Stimulated activated CD4-positive, alpha-beta T cell treated with anti-CD3 and anti-CD28 coated beads, Interleukin-4, amount 100 ng/mL, for 1 hour (primary cell): ENCODE data around the gene NDUFV2.
"Not testable (repeated sequence)": the region's sequence is repeated elsewhere in the genome, so short reads cannot be mapped to it uniquely, and the experiment has no call there.

Source experiments
- DNase-seq: peaks from one replicate; pipeline ENCODE4 v3.0.0-alpha.2; 2020

NDUFV2 gene

DNA sequence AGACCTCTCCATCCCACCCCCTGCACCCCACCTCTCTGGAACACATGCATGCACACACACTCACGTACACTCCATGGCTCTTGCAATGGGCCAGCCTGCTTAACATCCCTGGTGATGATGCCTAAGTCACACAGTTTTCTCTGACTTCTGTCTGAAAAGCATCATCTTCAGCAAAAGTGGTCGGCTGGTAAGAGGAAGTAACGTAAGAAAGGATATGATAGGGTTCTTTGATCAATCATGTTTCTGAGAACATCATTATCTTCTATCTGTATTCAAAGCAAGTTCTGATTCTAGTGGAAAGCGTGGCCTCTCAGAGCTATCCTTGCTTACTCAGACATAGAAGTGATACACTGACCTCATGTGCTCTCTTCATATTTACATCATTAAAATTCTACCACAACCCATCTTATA is 11.4 kb upstream of the NDUFV2 start:
- DNase-seq: no peak

DNA sequence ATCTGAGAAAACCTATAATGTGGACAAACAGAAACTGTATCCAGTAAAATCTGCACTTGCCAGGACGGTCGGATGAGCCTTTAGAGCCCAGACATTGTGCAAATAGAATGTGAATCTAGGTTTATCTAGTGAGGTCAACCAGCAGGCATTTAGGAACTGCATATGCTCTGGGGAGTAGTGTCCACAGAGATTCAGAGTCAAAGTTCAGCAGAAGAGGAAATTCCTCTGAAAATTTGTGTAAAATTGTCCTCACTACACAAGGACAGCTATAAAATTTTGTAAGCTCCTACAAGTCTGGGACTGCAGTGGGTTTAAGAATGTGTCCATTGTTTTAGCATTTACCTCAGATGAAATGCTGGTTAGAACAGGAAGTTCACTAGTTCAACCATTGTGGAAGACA is 9.8 kb upstream of the NDUFV2 start:
- DNase-seq: no peak

DNA sequence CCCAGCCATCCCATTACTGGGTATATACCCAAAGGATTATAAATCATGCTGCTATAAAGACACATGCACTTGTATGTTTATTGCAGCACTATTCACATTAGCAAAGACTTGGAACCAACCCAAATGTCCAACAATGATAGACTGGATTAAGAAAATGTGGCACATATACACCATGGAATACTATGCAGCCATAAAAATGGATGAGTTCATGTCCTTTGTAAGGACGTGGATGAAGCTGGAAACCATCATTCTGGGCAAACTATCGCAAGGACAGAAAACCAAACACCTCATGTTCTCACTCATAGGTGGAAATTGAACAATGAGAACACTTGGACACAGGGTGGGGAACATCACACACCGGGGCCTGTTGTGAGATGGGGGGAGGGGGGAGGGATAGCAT is 9.4 kb upstream of the NDUFV2 start:
- DNase-seq: not testable (repeated sequence)

DNA sequence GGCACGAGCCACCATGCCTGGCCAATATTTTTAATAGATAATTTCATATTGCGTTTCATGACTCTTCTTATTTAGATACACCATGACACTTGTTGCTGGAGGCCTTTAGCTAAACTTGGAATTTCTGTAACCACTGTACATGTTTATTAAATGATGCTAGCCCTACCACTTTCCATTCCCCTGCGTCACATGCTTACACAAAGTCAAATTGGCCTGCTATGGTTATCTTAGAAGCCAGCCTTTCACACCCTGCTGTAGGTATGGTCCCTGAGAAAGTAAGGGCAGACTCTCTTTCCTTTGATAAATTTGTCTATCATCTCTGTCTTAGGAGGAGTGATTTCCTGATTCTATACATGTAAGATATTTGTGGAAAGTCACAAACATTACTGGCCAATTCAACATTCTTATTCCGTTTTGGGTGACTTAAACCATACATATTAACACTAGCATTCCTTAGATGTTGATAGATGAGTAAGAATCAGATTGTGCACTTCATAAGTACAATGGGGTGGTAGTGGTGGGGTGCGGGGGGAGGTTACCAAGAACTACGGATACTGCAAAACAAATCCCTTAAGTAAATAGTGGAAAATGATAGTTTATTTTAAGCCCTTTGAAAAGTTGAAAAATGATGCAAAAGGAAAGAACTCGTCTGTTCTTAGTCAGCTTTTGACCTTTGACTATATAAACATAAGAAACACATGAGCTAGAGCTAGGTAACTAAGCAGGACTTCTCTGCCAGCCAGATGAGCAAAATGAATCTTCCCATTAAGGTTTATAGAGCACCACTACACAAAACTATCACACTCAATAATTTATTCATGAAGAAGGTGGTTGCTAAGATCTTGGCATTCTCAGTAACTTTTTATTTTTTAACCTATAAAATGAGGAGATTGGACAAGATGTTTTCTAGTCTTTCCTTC is 7.9 kb upstream of the NDUFV2 start:
- peak; percentile 57 for DNase-seq

DNA sequence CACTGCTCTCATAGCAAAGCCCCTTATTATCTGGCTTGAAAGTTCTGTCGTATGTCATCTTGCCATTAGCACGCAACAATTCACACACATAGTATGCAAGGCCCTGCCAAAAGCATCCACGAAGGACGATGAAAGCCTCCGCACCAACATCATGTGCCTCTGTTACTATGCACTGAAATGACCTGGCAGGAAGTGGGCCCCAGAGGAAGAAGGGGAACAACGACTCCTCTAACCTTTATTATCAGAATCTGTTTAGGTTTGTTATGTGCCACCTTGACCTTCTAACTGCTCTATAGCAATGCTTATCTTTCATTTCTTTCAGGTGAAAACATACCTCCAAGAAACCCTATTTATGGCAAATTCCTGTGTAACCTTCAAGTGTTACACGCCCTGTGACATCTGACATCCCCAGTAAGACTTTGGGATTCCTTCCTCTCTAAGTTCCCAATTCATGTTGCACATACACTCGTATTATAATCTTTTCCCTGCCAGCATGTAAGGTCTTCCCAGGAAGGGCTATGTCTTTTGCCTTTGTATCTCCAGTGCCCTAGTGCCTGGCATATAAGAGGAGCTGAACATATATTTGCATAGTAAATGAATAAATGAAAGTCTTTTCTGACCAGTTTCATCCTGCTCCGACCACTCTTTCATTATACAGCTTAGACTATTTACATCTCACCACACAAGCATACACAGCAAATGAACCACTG is 7.0 kb upstream of the NDUFV2 start:
- DNase-seq: peak; percentile 36

GRCh38 chr18:9096007-9096371 is 6.5 kb upstream of the NDUFV2 start:
- no peak for DNase-seq

- no peak for DNase-seq
Observed at GRCh38 chr18:9096685-9097084, 5.8 kb upstream of the NDUFV2 start.

GRCh38 chr18:9097349-9097748 is 5.2 kb upstream of the NDUFV2 start:
- no peak for DNase-seq

- DNase-seq: no peak
Observed at GRCh38 chr18:9100796-9101195, 1.7 kb upstream of the NDUFV2 start.

- no peak for DNase-seq
Observed at GRCh38 chr18:9101730-9102507, 580 bp upstream of the NDUFV2 start.

DNA sequence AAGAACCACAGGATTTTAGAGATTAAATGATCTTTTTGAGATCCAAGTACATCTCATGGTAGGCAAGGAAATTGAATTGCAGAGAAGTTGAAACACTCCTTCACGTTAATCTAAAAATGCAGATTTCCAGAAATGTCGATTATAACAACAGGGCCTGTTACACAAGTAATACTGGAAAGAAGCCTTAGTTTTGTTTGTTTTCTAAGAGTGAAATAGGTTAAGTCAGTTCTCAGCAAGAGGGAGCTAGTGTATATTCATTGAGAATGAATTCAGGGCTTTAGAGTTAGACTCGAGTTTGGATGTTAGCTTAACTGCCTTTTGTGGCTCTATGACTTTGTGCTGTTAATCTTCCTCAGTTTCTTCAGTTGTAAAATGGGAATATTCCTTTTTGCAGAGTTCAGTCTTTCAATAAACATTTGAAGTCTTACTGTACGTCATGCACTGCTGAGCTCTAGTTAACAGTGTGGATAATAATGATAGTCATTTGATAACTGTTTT is 926 bp downstream of the NDUFV2 start:
- no peak for DNase-seq

DNA sequence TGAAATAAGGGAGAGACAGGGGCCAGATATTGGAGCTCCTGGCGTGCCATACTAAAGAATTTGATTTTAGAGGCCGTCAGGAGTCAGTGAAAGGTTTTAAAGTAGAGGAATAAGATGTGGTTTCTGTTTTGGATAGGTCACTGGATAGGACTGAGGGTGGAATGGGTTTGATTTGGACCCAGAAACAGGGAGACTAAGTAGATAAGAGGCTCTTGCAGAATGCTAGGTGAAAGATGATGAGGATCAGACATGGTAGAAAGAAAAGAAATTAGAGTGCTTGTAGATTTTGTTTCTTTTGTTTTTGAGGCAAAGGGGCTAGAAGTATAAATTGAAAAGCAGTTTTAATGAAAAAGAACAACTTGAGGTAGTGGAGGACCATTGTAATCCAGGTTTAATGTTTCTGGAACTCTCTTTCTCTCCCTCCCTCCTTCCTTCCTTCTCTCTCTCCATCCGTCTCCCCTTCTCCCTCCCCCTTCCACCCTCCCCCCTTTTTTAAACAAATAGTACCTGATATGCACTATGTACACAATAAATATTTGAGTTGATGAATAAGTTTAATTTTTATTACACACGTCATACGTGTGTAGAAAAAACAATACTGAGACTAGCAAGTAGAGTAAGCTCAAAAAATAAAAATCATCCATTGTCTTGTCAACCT is 1.9 kb downstream of the NDUFV2 start:
- no peak for DNase-seq

- DNase-seq: no peak
Observed at GRCh38 chr18:9105420-9105819, 2.9 kb downstream of the NDUFV2 start.

GRCh38 chr18:9106094-9106493 is 3.6 kb downstream of the NDUFV2 start:
- DNase-seq: no peak

DNA sequence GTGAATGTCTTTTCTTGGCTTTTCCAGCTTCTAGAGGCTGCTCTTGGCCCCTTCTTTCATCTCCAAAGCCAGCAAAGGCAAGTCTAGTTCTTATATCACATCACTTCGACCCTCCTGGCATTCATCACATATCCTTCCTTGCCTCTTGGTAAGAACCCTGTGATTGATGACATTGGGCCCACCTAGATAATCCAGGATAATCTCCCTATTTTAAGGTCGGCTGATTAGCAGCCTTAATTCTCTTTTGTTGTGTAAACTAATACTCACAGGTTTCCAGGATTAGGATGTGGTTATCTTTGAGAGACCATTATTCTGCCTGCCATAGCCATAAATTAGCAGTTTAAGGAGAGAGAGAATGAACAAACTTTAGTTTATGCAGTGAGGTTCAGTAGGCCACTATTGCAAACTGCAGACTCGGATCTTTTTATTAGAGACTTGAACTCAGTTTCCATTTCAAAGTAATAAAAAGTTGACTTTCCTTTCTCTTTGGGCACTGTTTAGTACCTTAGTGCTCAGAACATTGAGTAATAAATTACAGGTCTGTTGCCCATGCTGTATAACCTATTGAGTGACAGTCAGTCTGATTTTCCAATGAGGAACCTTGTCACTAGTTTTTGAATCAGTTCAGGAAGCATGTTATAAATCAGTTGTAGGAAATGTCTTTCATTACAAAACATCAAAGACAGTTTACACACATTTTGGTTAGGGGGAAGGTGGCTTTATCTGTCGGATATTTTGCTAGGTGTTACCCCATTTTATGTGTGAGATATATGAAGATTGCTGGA is 4.5 kb downstream of the NDUFV2 start:
- DNase-seq: no peak

DNA sequence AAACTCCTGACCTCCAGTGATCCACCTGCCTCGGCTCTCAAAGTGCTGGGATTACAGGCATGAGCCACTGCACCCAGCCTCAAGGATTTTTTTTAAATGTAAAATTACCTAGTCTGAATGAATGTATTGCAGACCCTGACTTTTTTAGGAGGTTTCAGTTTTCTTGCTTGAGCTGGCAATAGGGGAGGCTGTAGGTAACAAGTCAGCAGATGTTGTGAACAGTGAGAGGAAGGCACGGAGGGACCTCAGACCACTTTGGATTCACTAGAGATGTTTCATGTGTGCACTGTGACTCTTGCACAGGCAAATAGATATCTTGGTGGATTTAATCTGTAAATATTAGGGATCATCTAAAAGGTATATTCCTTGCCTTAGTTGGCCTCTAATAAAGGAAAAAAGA is 6.4 kb downstream of the NDUFV2 start:
- no peak for DNase-seq

DNA sequence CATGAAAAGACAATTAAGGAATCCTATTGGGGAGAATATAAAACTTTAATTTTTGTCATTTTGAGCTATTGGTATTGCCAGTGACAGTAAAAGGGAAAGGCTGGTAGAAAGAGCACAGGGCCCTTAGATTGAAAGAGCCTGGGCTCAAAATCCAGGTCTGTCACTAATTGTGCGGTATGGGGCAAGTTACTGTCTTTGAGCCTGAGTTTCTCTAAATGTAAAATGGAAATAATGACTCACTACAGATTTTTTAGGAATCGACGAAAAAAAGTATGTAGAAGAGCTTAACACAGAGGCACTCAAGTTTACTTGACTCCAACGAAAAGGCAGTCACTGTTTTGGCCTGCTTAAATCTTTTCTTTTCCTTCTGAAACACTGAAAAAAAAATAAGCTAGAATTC is 7.0 kb downstream of the NDUFV2 start:
- no peak for DNase-seq

DNA sequence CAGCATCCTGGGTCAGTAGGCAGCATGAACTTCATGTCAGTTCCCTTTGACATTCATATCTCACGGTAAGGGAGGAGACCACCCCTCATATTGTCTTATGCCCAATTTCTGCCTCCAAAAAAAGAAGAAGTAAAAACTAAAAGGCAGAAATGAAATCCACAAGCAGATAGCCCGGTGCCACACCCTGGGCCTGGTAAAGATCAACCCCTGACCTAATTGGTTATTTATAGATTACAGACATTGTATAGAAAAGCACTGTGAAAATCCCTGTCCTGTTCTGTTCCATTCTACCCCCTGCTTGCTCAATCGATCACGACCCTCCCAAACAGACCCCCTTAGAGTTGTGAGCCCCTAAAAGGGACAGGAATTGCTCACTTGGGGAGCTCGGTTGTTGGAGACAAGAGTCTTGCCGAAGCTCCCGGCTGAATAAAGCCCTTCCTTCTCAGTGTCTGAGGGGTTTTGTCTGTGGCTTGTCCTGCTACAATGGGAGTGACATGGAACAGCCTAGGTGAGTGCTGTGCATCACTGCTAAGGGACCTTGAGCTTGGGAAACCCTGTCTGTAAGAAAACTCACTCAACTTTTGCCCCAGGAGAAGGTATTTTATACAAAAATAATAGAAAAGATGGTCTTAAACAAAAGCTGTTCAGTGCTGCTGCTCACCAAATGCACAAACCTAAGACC is 11.1 kb downstream of the NDUFV2 start:
- DNase-seq: no peak

- no peak for DNase-seq
Observed at GRCh38 chr18:9115984-9116383, 13.5 kb downstream of the NDUFV2 start.

DNA sequence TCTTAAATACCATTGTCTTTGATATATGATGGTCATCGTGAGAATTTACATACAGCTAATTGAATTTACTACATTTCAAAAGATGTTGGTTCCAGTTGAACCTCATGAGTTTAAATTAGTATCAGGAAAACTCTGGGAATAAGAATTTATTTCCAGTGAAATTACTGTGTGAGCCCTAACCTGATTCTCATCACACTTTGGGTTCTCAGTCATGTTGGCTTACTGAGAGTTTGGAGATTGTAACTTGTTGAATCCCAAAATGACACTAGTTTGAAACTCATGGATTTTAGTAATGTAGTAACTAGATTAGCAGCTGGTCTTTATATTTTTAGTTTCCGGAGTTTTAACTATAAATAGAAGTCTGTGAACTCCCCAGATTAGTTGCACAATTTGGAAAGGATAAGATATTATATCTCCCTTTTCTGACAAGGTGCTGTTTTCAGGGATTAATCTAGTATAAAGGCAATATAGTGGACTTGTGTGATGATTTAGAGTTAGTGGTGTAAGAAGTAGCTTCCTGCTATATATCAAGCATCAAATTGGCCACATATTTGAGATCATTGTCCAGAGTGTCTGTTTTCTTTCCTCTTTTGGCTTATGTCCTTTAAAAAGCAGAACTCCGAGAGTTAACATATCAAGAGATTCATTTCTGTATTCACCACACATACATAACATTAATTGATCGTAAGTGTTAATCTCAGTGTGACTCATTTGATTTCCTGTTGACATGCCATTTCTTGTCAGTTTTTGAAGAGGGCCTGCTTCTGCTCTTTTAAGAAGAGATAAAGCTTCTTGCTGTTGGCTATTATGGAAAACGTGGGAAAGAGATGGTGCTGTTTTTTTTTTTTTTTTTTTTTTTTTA is 15.7 kb downstream of the NDUFV2 start:
- DNase-seq: no peak
